CD14-positive monocyte (primary cell): ENCODE results near the gene OR5L1. TPM values are rescaled to one million over a fixed set of nuclear protein-coding genes. Genes with fewer than 3 reads are reported as not detected.

ENCODE experiments used
- DNase-seq, 3 donors: peaks; one replicate each; pipeline ENCODE4 v3.0.0-alpha.2; 2011 to 2022
- H2AFZ ChIP-seq: 2 replicates; pipeline ENCODE4 v1.6.0; 2012; ENCODE audit warnings: mild to moderate bottlenecking, low read depth, low read length, inconsistent platforms; ENCODE audit not compliant: insufficient read depth, poor library complexity, severe bottlenecking
- H3K27ac ChIP-seq, 2 donors: 1 replicate in 1 of 2; 2 replicates in 1 of 2; pipeline ENCODE4 v1.5.1; 2012 to 2013; ENCODE audit warnings: low read length in 2 of 2, control low read depth in 1 of 2, inconsistent platforms in 1 of 2, low read depth in 1 of 2, mild to moderate bottlenecking in 1 of 2
- H3K27me3 ChIP-seq, 2 donors: one replicate each; pipeline versions ENCODE4 v1.6.0 to v1.6.1; 2011 to 2013; ENCODE audit warnings: low read length in 2 of 2; ENCODE audit not compliant: control insufficient read depth in 2 of 2, insufficient read depth in 2 of 2
- H3K36me3 ChIP-seq, 2 donors: replicated peaks in 1 of 2; 1 replicate in 1 of 2; 2 replicates in 1 of 2; pipeline versions ENCODE4 v1.5.1 to v1.6.1; 2012 to 2013; ENCODE audit warnings: low read length in 2 of 2, control low read depth in 1 of 2, inconsistent platforms in 1 of 2, mild to moderate bottlenecking in 1 of 2; ENCODE audit not compliant: insufficient read depth in 2 of 2, control insufficient read depth in 1 of 2
- H3K4me1 ChIP-seq, 2 donors: 1 replicate in 1 of 2; 2 replicates in 1 of 2; pipeline versions ENCODE4 v1.5.1 to v1.6.1; 2012 to 2013; ENCODE audit warnings: low read length in 2 of 2, control low read depth in 1 of 2, inconsistent platforms in 1 of 2, mild to moderate bottlenecking in 1 of 2, moderate library complexity in 1 of 2; ENCODE audit not compliant: insufficient read depth in 2 of 2, control insufficient read depth in 1 of 2
- H3K4me2 ChIP-seq: replicated peaks from 2 replicates; pipeline ENCODE3; 2012; ENCODE audit warnings: low read length, moderate library complexity, mild to moderate bottlenecking; ENCODE audit not compliant: poor library complexity, severe bottlenecking; ENCODE audit errors: extremely low read depth
- H3K4me3 ChIP-seq, 3 experiments: fragments of 200-600 bp in 1 of 3; sonication (generic) in 1 of 3; replicated peaks in 1 of 3; 1 replicate in 2 of 3; 2 replicates in 1 of 3; pipeline ENCODE4 v1.5.1; 2011 to 2013; ENCODE audit warnings: low read length in 3 of 3, mild to moderate bottlenecking in 3 of 3, control low read depth in 2 of 3, low read depth in 2 of 3, inconsistent platforms in 1 of 3, moderate library complexity in 1 of 3
- H3K79me2 ChIP-seq: 2 replicates; pipeline ENCODE4 v1.6.0; 2012; ENCODE audit warnings: mild to moderate bottlenecking, control low read depth, inconsistent platforms, low read length, moderate library complexity; ENCODE audit not compliant: insufficient read depth
- H3K9ac ChIP-seq: 2 replicates; pipeline ENCODE4 v1.6.0; 2017; ENCODE audit warnings: low read length, mild to moderate bottlenecking; ENCODE audit not compliant: insufficient read depth, poor library complexity, severe bottlenecking
- H3K9me3 ChIP-seq, 2 donors: replicated peaks in 1 of 2; 1 replicate in 1 of 2; 2 replicates in 1 of 2; pipeline versions ENCODE4 v1.5.1 to v1.6.1; 2012 to 2013; ENCODE audit warnings: low read length in 2 of 2, control low read depth in 1 of 2; ENCODE audit not compliant: control insufficient read depth in 1 of 2, insufficient read depth in 1 of 2
- H4K20me1 ChIP-seq: 2 replicates; pipeline ENCODE4 v1.6.0; 2012; ENCODE audit warnings: mild to moderate bottlenecking, low read length, control low read depth, moderate library complexity; ENCODE audit not compliant: insufficient read depth
- H3K27ac Mint-ChIP-seq, 7 donors: one replicate each; pipeline ENCODE4 v1.8.0; 2020; ENCODE audit warnings: mild to moderate bottlenecking in 7 of 7, mixed read lengths in 7 of 7, moderate library complexity in 6 of 7, inconsistent platforms in 2 of 7
- H3K27me3 Mint-ChIP-seq, 3 donors: one replicate each; pipeline ENCODE4 v1.8.0; 2021 to 2022; ENCODE audit warnings: low read depth in 3 of 3, mild to moderate bottlenecking in 3 of 3, mixed read lengths in 3 of 3, moderate library complexity in 3 of 3, inconsistent platforms in 1 of 3
- H3K36me3 Mint-ChIP-seq, 2 donors: one replicate each; pipeline ENCODE4 v1.8.0; 2020; ENCODE audit warnings: mixed read lengths in 2 of 2, inconsistent platforms in 1 of 2, mild to moderate bottlenecking in 1 of 2
- H3K4me1 Mint-ChIP-seq: one replicate; pipeline ENCODE4 v1.8.0; 2020; ENCODE audit warnings: mild to moderate bottlenecking, mixed read lengths
- H3K4me3 Mint-ChIP-seq, 2 donors: one replicate each; pipeline ENCODE4 v1.8.0; 2020; ENCODE audit warnings: mild to moderate bottlenecking in 2 of 2, mixed read lengths in 2 of 2, moderate library complexity in 1 of 2
- H3K9me3 Mint-ChIP-seq, 7 donors: one replicate each; pipeline ENCODE4 v1.8.0; 2020 to 2022; ENCODE audit warnings: mixed read lengths in 7 of 7, mild to moderate bottlenecking in 6 of 7, moderate library complexity in 6 of 7, inconsistent platforms in 2 of 7
- WGBS: methylation state at CpG from one replicate; pipeline ENCODE4 v1.1.5; 2013; ENCODE audit warnings: missing lambda C conversion rate; ENCODE audit not compliant: insufficient coverage; 5-methylcytosine and 5-hydroxymethylcytosine counted together
- intact Hi-C, 2 donors: fragments of 100-400 bp; cut with micrococcal nuclease; formaldehyde crosslinking; loops; one replicate each; pipeline versions ENCODE4 v1.15.0 to v1.15.1; 2023
- polyA plus RNA-seq, 3 donors: library from polyadenylated mRNA; depleted of rRNA in 1 of 3; unstranded in 2 of 3; stranded (reverse) in 1 of 3; fragments of 300-500 nt in 2 of 3; fragments of >200 nt in 1 of 3; fragmentation: Illumina TruSeq in 2 of 3; gene quantifications; 1 replicate in 2 of 3; 2 replicates in 1 of 3; pipeline ENCODE4 v1.2.3, GENCODE V29; 2012 to 2021
- TF ChIP-seq, protein P1 (sequence below): fragments of 200-600 bp; IDR thresholded peaks from one replicate; pipeline ENCODE4 v1.8.0; 2022; ENCODE audit warnings: antibody characterized with exemption, mild to moderate bottlenecking

The OR5L1 gene
- polyA plus RNA-seq, 3 donors, result not detected

DNA sequence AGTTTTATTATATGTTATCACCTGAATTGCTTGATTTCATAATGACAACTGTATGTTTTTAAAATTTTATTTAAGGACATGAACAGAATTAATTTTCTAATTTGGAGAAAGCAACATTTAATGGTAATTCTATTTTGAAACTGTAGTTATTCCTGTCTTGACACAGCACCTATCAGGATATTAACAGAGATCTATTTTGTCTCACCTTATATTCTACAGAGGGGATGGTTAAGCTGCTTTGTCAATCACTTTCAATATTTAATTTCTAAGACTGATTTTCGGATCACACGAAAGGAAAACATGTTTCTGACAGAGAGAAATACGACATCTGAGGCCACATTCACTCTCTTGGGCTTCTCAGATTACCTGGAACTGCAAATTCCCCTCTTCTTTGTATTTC is 27.3 kb downstream of the OR5L1 start, which contains the start of gene OR5D16:
TSS of gene OR5D16 (plus strand) at position 301 of the 400 bp plus-strand sequence. CDS start at position 301, 0 bp downstream.
- Histone ChIP-seq H3K9me3 (peaks cover 7 to 13% of the 10 kb centered on the region in 2 donors), H3K4me3 (no peak within 1 kb of the TSS), H3K27ac (no peak within 1 kb of the TSS), H2AFZ (no peak within 1 kb of the TSS), H3K9ac (no peak within 1 kb of the TSS), H4K20me1 (no peaks in the 10 kb centered on the region), H3K27me3 (no peaks in the 10 kb centered on the region), H3K36me3 (no peaks in the 10 kb centered on the region), H3K79me2 (no peaks in the 10 kb centered on the region), H3K4me2 (no peak within 1 kb of the TSS), H3K4me1 (no peaks in the 10 kb centered on the region)
- TF ChIP-seq, protein P1, sequence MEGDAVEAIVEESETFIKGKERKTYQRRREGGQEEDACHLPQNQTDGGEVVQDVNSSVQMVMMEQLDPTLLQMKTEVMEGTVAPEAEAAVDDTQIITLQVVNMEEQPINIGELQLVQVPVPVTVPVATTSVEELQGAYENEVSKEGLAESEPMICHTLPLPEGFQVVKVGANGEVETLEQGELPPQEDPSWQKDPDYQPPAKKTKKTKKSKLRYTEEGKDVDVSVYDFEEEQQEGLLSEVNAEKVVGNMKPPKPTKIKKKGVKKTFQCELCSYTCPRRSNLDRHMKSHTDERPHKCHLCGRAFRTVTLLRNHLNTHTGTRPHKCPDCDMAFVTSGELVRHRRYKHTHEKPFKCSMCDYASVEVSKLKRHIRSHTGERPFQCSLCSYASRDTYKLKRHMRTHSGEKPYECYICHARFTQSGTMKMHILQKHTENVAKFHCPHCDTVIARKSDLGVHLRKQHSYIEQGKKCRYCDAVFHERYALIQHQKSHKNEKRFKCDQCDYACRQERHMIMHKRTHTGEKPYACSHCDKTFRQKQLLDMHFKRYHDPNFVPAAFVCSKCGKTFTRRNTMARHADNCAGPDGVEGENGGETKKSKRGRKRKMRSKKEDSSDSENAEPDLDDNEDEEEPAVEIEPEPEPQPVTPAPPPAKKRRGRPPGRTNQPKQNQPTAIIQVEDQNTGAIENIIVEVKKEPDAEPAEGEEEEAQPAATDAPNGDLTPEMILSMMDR, result no peak
- intact Hi-C loops, result no loop called here
- H3K4me1 Mint-ChIP-seq, result no peaks in the 10 kb centered on the region
- no CpG with 5 or more reads among the region's 3 CpGs for WGBS
- no peak within 1 kb of the TSS for H3K27ac Mint-ChIP-seq
- no peak for DNase-seq
- no peaks in the 10 kb centered on the region for H3K36me3 Mint-ChIP-seq
- H3K9me3 Mint-ChIP-seq, result peaks cover 0 to 10% (median 5%) of the 10 kb centered on the region in 7 donors
- H3K4me3 Mint-ChIP-seq, result no peak within 1 kb of the TSS
- no peaks in the 10 kb centered on the region for H3K27me3 Mint-ChIP-seq

DNA sequence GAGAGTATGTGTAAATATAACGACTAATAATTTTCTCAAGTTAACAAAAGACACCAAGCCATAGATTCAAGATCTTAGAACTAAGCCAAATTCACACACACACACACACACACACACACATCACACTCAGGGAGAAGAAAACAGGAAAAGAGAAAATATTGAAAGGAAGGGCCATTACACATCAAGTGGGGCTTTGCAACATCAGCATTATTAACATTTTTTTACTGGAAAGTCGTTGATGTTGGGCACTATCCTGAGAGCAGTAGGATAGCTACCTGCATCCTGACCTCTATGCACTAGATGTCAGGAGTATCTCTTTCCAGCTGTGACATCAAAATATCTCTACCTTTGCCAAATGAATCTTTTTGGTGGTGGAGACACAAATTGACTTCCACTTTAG is 36.3 kb downstream of the OR5L1 start:
- H3K4me1 ChIP-seq, result no peaks in the 10 kb centered on the region
- H3K27ac ChIP-seq, result no peak overlapping the region
- Mint-ChIP-seq H3K9me3 (peaks cover 0 to 5% (median 0%) of the 10 kb centered on the region in 7 donors), H3K4me1 (no peaks in the 10 kb centered on the region), H3K4me3 (no peak overlapping the region), H3K36me3 (no peaks in the 10 kb centered on the region), H3K27me3 (no peaks in the 10 kb centered on the region), H3K27ac (no peak overlapping the region)
- peaks cover 4 to 8% of the 10 kb centered on the region in 2 donors for H3K9me3 ChIP-seq
- no peaks in the 10 kb centered on the region for H3K36me3 ChIP-seq
- intact Hi-C loops, result no loop called here
- H4K20me1 ChIP-seq, result no peaks in the 10 kb centered on the region
- no peak for DNase-seq
- no peaks in the 10 kb centered on the region for H3K79me2 ChIP-seq
- H3K27me3 ChIP-seq, result no peaks in the 10 kb centered on the region
- H3K4me2 ChIP-seq, result no peak overlapping the region
- no CpG with 5 or more reads among the region's 2 CpGs for WGBS
- TF ChIP-seq, protein P1, result no peak
- H3K4me3 ChIP-seq, result no peak overlapping the region
- H3K9ac ChIP-seq, result no peak overlapping the region
- H2AFZ ChIP-seq, result no peak overlapping the region
